K562 (cell line): Measurements from ENCODE around the gene PCCB. TPM values are rescaled to one million over a fixed set of nuclear protein-coding genes. Genes with fewer than 3 reads are reported as not detected.

Experiments
- ILF3 ChIP-seq: fragments of 450-650 bp; IDR thresholded peaks from 2 replicates; pipeline ENCODE4 v1.6.1; 2018; ENCODE audit warnings: antibody characterized with exemption, mild to moderate bottlenecking, moderate library complexity, borderline replicate concordance
- NCOR1 ChIP-seq: fragments of 450-650 bp; IDR thresholded peaks from 2 replicates; pipeline ENCODE4 v1.6.1; 2016; ENCODE audit warnings: mild to moderate bottlenecking, moderate library complexity
- NR2F6 ChIP-seq: fragments of 450-650 bp; formaldehyde crosslinking; IDR thresholded peaks from 2 replicates; pipeline ENCODE4 v1.4.0; 2020; ENCODE audit warnings: mild to moderate bottlenecking
- POLR2H ChIP-seq: IDR thresholded peaks from 2 replicates; pipeline ENCODE4 v1.6.1; 2016; ENCODE audit warnings: missing genetic modification characterization, low read depth, mild to moderate bottlenecking, control low read depth, missing compliant biosample characterization, moderate library complexity
- PYGO2 ChIP-seq: fragments of 450-650 bp; IDR thresholded peaks from 2 replicates; pipeline ENCODE4 v1.6.1; 2016; ENCODE audit warnings: mild to moderate bottlenecking, missing genetic modification characterization, moderate library complexity, missing compliant biosample characterization
- RUNX1 ChIP-seq: sonication (generic); IDR thresholded peaks from 2 replicates; pipeline ENCODE4 v1.6.1; 2016; ENCODE audit warnings: antibody characterized with exemption, low read depth
- SRSF3 ChIP-seq: fragments of 200-400 bp; formaldehyde crosslinking; IDR thresholded peaks from 2 replicates; pipeline ENCODE4 v1.6.1; 2016; ENCODE audit warnings: mild to moderate bottlenecking, low read length, moderate library complexity; ENCODE audit not compliant: insufficient read depth
- SRSF9 ChIP-seq: fragments of 200-400 bp; formaldehyde crosslinking; IDR thresholded peaks from 2 replicates; pipeline ENCODE4 v1.6.1; 2017; ENCODE audit warnings: low read depth, low read length, borderline replicate concordance
- TAF1 ChIP-seq: IDR thresholded peaks from 2 replicates; pipeline ENCODE4 v1.6.1; 2011; ENCODE audit warnings: mild to moderate bottlenecking, low read length, moderate library complexity; ENCODE audit not compliant: insufficient read depth, control insufficient read depth, severe bottlenecking; ENCODE audit errors: extremely low read depth
- TEAD2 ChIP-seq: fragments of 450-650 bp; IDR thresholded peaks from 2 replicates; pipeline ENCODE4 v1.6.1; 2016; ENCODE audit warnings: missing genetic modification characterization, control low read depth, missing compliant biosample characterization
- ZNF212 ChIP-seq: fragments of 450-650 bp; formaldehyde crosslinking; IDR thresholded peaks from 2 replicates; pipeline ENCODE4 v1.4.0; 2020; ENCODE audit warnings: mild to moderate bottlenecking
- ZNF445 ChIP-seq: fragments of 250-450 bp; sonication (Bioruptor Pico); IDR thresholded peaks from 2 replicates; pipeline ENCODE4 v1.4.0; 2020; ENCODE audit warnings: low read depth, mild to moderate bottlenecking, moderate library complexity
- ZNF707 ChIP-seq: fragments of 250-450 bp; sonication (Bioruptor Pico); conservative IDR thresholded peaks from 2 replicates; pipeline ENCODE4 v1.8.0; 2022; ENCODE audit warnings: inconsistent platforms, mild to moderate bottlenecking, moderate library complexity
- polyA plus RNA-seq, 8 experiments: library from polyadenylated mRNA; depleted of rRNA in 4 of 8; stranded (reverse) in 5 of 8; unstranded in 3 of 8; fragments of >200 nt; fragmentation: Nextera tagmentation in 2 of 8; fragmentation: Illumina TruSeq in 1 of 8; extraction: Ambion mirVana in 2 of 8; extraction: Trizol in 1 of 8; gene quantifications; 2 replicates each; pipeline versions ENCODE4 v1.2.1 to v1.2.3, GENCODE V29; 2011 to 2014; ENCODE audit warnings: inconsistent platforms in 1 of 8, missing spikeins in 1 of 8
- total RNA-seq, 7 experiments: library from RNA; depleted of rRNA in 6 of 7; stranded (reverse); fragments of >200 nt in 6 of 7; fragmentation: Illumina TruSeq in 2 of 7; extraction: Trizol in 2 of 7; gene quantifications; 2 replicates each; pipeline versions ENCODE4 v1.2.1 to v1.2.3, GENCODE V29; 2011 to 2021; ENCODE audit warnings: low replicate concordance in 1 of 7
- TF ChIP-seq, protein P1 (sequence below): sonication (generic); formaldehyde crosslinking; IDR thresholded peaks from 2 replicates; pipeline ENCODE4 v1.8.0; 2023; ENCODE audit warnings: missing genetic modification reagents, mild to moderate bottlenecking, borderline replicate concordance
- TF ChIP-seq, protein P2 (sequence below): sonication (generic); formaldehyde crosslinking; IDR thresholded peaks from 2 replicates; pipeline ENCODE4 v1.8.1; 2023; ENCODE audit warnings: mild to moderate bottlenecking, missing genetic modification reagents
- TF ChIP-seq, protein P3 (sequence below): fragments of 450-650 bp; IDR thresholded peaks from 2 replicates; pipeline ENCODE4 v1.6.1; 2016; ENCODE audit warnings: borderline replicate concordance
- TF ChIP-seq, protein P4 (sequence below): fragments of 450-650 bp; IDR thresholded peaks from 2 replicates; pipeline ENCODE4 v1.6.1; 2017; ENCODE audit warnings: mild to moderate bottlenecking, moderate library complexity

The PCCB gene
- total and polyA plus RNA-seq, 9 of the 15 experiments (the other 6 are each of a cell fraction or from before 2014, with no cell fraction given) = 69.5 to 173 (median 92.8) TPM

DNA sequence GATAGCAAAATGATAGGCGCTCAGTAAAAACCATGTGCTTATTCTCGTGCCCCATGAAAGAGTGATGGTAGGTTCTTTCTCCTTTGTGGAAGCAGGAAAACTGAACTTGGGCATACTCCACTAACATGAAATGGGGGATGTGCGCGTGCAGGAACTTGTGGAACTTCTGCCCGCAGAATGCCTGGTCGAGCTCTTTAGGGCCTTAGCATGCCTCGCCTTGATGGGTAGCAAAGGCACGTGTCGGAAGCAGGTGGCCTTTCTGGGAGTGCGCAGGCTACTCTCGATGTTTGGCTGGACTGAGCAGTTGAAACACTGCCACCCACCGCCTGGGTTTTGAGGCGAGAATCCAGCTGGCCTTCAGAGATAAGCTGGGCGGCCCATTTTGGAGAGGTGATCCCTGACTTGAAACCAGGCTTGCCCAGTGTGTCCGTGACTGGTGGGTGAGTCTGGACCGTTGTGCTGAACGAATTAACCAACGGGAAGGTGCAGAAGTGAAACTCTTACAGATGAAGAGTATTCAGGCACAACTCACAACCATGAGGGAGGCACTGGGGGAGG, 842 bp downstream of the PCCB start (continued):
- TF ChIP-seq, protein P1, sequence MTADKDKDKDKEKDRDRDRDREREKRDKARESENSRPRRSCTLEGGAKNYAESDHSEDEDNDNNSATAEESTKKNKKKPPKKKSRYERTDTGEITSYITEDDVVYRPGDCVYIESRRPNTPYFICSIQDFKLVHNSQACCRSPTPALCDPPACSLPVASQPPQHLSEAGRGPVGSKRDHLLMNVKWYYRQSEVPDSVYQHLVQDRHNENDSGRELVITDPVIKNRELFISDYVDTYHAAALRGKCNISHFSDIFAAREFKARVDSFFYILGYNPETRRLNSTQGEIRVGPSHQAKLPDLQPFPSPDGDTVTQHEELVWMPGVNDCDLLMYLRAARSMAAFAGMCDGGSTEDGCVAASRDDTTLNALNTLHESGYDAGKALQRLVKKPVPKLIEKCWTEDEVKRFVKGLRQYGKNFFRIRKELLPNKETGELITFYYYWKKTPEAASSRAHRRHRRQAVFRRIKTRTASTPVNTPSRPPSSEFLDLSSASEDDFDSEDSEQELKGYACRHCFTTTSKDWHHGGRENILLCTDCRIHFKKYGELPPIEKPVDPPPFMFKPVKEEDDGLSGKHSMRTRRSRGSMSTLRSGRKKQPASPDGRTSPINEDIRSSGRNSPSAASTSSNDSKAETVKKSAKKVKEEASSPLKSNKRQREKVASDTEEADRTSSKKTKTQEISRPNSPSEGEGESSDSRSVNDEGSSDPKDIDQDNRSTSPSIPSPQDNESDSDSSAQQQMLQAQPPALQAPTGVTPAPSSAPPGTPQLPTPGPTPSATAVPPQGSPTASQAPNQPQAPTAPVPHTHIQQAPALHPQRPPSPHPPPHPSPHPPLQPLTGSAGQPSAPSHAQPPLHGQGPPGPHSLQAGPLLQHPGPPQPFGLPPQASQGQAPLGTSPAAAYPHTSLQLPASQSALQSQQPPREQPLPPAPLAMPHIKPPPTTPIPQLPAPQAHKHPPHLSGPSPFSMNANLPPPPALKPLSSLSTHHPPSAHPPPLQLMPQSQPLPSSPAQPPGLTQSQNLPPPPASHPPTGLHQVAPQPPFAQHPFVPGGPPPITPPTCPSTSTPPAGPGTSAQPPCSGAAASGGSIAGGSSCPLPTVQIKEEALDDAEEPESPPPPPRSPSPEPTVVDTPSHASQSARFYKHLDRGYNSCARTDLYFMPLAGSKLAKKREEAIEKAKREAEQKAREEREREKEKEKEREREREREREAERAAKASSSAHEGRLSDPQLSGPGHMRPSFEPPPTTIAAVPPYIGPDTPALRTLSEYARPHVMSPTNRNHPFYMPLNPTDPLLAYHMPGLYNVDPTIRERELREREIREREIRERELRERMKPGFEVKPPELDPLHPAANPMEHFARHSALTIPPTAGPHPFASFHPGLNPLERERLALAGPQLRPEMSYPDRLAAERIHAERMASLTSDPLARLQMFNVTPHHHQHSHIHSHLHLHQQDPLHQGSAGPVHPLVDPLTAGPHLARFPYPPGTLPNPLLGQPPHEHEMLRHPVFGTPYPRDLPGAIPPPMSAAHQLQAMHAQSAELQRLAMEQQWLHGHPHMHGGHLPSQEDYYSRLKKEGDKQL (CRISPR knock-in tag) = no peak
- TF ChIP-seq RUNX1 (peak; percentile 70; the same call in 1 of the 2 replicates), SRSF3 (no peak), ZNF445 (no peak), POLR2H (tag) (no peak), TAF1 (no peak), ZNF707 (CRISPR knock-in tag) (no peak), NCOR1 (peak; percentile 77), TEAD2 (tag) (no peak), NR2F6 (no peak), SRSF9 (no peak), PYGO2 (no peak), ILF3 (no peak), ZNF212 (CRISPR knock-in tag) (no peak)
- TF ChIP-seq, protein P2, sequence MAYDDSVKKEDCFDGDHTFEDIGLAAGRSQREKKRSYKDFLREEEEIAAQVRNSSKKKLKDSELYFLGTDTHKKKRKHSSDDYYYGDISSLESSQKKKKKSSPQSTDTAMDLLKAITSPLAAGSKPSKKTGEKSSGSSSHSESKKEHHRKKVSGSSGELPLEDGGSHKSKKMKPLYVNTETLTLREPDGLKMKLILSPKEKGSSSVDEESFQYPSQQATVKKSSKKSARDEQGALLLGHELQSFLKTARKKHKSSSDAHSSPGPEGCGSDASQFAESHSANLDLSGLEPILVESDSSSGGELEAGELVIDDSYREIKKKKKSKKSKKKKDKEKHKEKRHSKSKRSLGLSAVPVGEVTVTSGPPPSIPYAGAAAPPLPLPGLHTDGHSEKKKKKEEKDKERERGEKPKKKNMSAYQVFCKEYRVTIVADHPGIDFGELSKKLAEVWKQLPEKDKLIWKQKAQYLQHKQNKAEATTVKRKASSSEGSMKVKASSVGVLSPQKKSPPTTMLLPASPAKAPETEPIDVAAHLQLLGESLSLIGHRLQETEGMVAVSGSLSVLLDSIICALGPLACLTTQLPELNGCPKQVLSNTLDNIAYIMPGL (CRISPR knock-in tag) = no peak
- TF ChIP-seq, protein P3, sequence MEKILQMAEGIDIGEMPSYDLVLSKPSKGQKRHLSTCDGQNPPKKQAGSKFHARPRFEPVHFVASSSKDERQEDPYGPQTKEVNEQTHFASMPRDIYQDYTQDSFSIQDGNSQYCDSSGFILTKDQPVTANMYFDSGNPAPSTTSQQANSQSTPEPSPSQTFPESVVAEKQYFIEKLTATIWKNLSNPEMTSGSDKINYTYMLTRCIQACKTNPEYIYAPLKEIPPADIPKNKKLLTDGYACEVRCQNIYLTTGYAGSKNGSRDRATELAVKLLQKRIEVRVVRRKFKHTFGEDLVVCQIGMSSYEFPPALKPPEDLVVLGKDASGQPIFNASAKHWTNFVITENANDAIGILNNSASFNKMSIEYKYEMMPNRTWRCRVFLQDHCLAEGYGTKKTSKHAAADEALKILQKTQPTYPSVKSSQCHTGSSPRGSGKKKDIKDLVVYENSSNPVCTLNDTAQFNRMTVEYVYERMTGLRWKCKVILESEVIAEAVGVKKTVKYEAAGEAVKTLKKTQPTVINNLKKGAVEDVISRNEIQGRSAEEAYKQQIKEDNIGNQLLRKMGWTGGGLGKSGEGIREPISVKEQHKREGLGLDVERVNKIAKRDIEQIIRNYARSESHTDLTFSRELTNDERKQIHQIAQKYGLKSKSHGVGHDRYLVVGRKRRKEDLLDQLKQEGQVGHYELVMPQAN = peak; percentile 83; the same call in 1 of the 2 replicates
- TF ChIP-seq, protein P4, sequence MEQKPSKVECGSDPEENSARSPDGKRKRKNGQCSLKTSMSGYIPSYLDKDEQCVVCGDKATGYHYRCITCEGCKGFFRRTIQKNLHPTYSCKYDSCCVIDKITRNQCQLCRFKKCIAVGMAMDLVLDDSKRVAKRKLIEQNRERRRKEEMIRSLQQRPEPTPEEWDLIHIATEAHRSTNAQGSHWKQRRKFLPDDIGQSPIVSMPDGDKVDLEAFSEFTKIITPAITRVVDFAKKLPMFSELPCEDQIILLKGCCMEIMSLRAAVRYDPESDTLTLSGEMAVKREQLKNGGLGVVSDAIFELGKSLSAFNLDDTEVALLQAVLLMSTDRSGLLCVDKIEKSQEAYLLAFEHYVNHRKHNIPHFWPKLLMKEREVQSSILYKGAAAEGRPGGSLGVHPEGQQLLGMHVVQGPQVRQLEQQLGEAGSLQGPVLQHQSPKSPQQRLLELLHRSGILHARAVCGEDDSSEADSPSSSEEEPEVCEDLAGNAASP = no peak
